Neural cell (in vitro differentiated cells): ENCODE data around the gene XIRP1.

Experiments used
- CTCF ChIP-seq: fragments of 450-650 bp; IDR thresholded peaks from 2 replicates; pipeline ENCODE4 v1.5.1; 2014; ENCODE audit warnings: antibody characterized with exemption, mild to moderate bottlenecking, moderate library complexity; ENCODE audit not compliant: poor library complexity, severe bottlenecking
- EZH2 ChIP-seq: fragments of 200-600, 300-800 bp; shearing (Covaris generic), sonication (generic); IDR thresholded peaks from 2 replicates; pipeline ENCODE4 v1.6.1; 2014; ENCODE audit warnings: antibody characterized with exemption, low read length, borderline replicate concordance, mild to moderate bottlenecking; ENCODE audit not compliant: insufficient read depth, poor library complexity, severe bottlenecking

- TF ChIP-seq CTCF, result no peak
- TF ChIP-seq EZH2, result no peak
Observed at GRCh38 chr3:39184968-39185285, 7.5 kb downstream of the XIRP1 start.
